GM23248 (cell line): Measurements from ENCODE around the gene RCE1. TPM values are rescaled to one million over a fixed set of nuclear protein-coding genes. Genes with fewer than 3 reads are reported as not detected.

ENCODE experiments used
- DNase-seq: peaks from one replicate; pipeline ENCODE4 v3.0.0-alpha.2; 2015
- H2AFZ ChIP-seq: fragments of 200-600 bp; sonication (generic); 2 replicates; pipeline ENCODE4 v1.6.1; 2016; ENCODE audit warnings: antibody characterized with exemption
- H3F3A ChIP-seq: fragments of 200-600 bp; sonication (generic); 2 replicates; pipeline ENCODE4 v1.6.1; 2016; ENCODE audit warnings: mild to moderate bottlenecking, antibody characterized with exemption, mixed run types; ENCODE audit not compliant: insufficient read depth
- H3K27ac ChIP-seq: fragments of 200-600 bp; sonication (generic); 2 replicates; pipeline ENCODE4 v1.5.1; 2016; ENCODE audit warnings: mild to moderate bottlenecking
- H3K27me3 ChIP-seq: fragments of 200-600 bp; sonication (generic); replicated peaks from 2 replicates; pipeline ENCODE4 v1.6.1; 2016; ENCODE audit warnings: mild to moderate bottlenecking; ENCODE audit not compliant: insufficient read depth
- H3K36me3 ChIP-seq: fragments of 200-600 bp; sonication (generic); 2 replicates; pipeline ENCODE4 v1.6.1; 2016; ENCODE audit warnings: low read depth, mild to moderate bottlenecking
- H3K4me1 ChIP-seq: fragments of 200-600 bp; sonication (generic); 2 replicates; pipeline ENCODE4 v1.6.1; 2016; ENCODE audit warnings: mild to moderate bottlenecking; ENCODE audit not compliant: insufficient read depth
- H3K4me2 ChIP-seq: fragments of 200-600 bp; sonication (generic); one replicate; pipeline ENCODE4 v1.6.1; 2016; ENCODE audit warnings: mild to moderate bottlenecking; ENCODE audit not compliant: unreplicated experiment
- H3K4me3 ChIP-seq: fragments of 200-600 bp; sonication (generic); 2 replicates; pipeline ENCODE4 v1.5.1; 2016; ENCODE audit warnings: mild to moderate bottlenecking
- H3K79me2 ChIP-seq: fragments of 200-600 bp; sonication (generic); 2 replicates; pipeline ENCODE4 v1.6.1; 2016; ENCODE audit warnings: mild to moderate bottlenecking; ENCODE audit not compliant: insufficient read depth
- H3K9ac ChIP-seq: fragments of 200-600 bp; sonication (generic); 2 replicates; pipeline ENCODE4 v1.6.1; 2016; ENCODE audit warnings: mild to moderate bottlenecking
- H3K9me2 ChIP-seq: fragments of 200-600 bp; sonication (generic); 2 replicates; pipeline ENCODE4 v1.6.1; 2016; ENCODE audit warnings: mixed run types, mild to moderate bottlenecking, moderate library complexity; ENCODE audit not compliant: insufficient read depth
- H3K9me3 ChIP-seq: fragments of 200-600 bp; sonication (generic); one replicate; pipeline ENCODE4 v1.6.1; 2017; ENCODE audit warnings: low read depth
- H4K20me1 ChIP-seq: fragments of 200-600 bp; sonication (generic); 2 replicates; pipeline ENCODE4 v1.6.0; 2016; ENCODE audit not compliant: insufficient read depth
- EZH2 ChIP-seq: fragments of 200-600 bp; sonication (generic); IDR thresholded peaks from 2 replicates; pipeline ENCODE4 v1.6.1; 2018; ENCODE audit warnings: antibody characterized with exemption, mild to moderate bottlenecking; ENCODE audit not compliant: insufficient read depth, poor library complexity, severe bottlenecking
- EZH2phosphoT487 ChIP-seq: fragments of 200-600 bp; sonication (generic); IDR thresholded peaks from 2 replicates; pipeline ENCODE4 v1.6.1; 2018; ENCODE audit warnings: antibody characterized with exemption, moderate library complexity, mild to moderate bottlenecking, low read depth; ENCODE audit not compliant: insufficient read depth
- WGBS, 2 experiments: methylation state at CpG; one replicate each; pipeline ENCODE4 v1.1.6; 2015 to 2017; ENCODE audit warnings: low lambda C conversion rate in 2 of 2, low coverage in 1 of 2; ENCODE audit errors: missing lambda C conversion rate in 2 of 2; 5-methylcytosine and 5-hydroxymethylcytosine counted together
- in situ Hi-C: fragments of 300-500 bp; cut with MboI; formaldehyde crosslinking; loops from 2 replicates; pipeline ENCODE4 v1.15.0; 2020
- polyA plus RNA-seq: library from polyadenylated mRNA; unstranded; fragments of >200 nt; fragmentation: Nextera tagmentation; extraction: Ambion mirVana; gene quantifications from 2 replicates; pipeline ENCODE4 v1.2.1, GENCODE V29; 2016
- total RNA-seq: library from RNA; depleted of rRNA; stranded (reverse); fragments of >200 nt; shearing (Covaris generic); gene quantifications from 2 replicates; pipeline ENCODE4 v1.2.3, GENCODE V29; 2014

RCE1 gene
- total and polyA plus RNA-seq, 2 experiments from 2014 or later = 16.6 to 19.2 TPM

- Histone ChIP-seq H3K27ac (peak overlapping the region; percentile 80; the same call in 1 of the 2 replicates), H3F3A (no peaks in the 10 kb centered on the region), H3K79me2 (peaks cover 10% of the 10 kb centered on the region; the same call in 1 of the 2 replicates), H2AFZ (no peak overlapping the region), H3K4me2 (peak overlapping the region; percentile 16), H3K9ac (peak overlapping the region; percentile 66), H3K27me3 (no peaks in the 10 kb centered on the region), H3K4me1 (peaks cover 6% of the 10 kb centered on the region; the same call in 1 of the 2 replicates), H3K9me3 (no peaks in the 10 kb centered on the region), H3K4me3 (peak overlapping the region; percentile 85), H4K20me1 (no peaks in the 10 kb centered on the region), H3K9me2 (no peaks in the 10 kb centered on the region), H3K36me3 (no peaks in the 10 kb centered on the region)
- TF ChIP-seq EZH2 (no peak), EZH2phosphoT487 (no peak)
- 61 to 88% methylated on average over 17 to 27 of the region's 47 CpGs for WGBS, 2 experiments
- DNase-seq = peak; percentile 31
- in situ Hi-C loops = no loop called here
These were observed 14.1 kb downstream of the RCE1 start for GRCh38 chr11:66857234-66857926.

GRCh38 chr11:66857927-66858185 is 14.6 kb downstream of the RCE1 start:
- no peak overlapping the region for H2AFZ ChIP-seq
- no peak overlapping the region for H3K27ac ChIP-seq
- DNase-seq = no peak
- no peaks in the 10 kb centered on the region for H3K27me3 ChIP-seq
- no peak overlapping the region for H3K9ac ChIP-seq
- H3K79me2 ChIP-seq = peaks cover 10% of the 10 kb centered on the region; the same call in 1 of the 2 replicates
- H3K9me3 ChIP-seq = no peaks in the 10 kb centered on the region
- H3K4me2 ChIP-seq = peak overlapping the region; percentile 16
- TF ChIP-seq EZH2 (no peak), EZH2phosphoT487 (no peak)
- in situ Hi-C loops = no loop called here
- WGBS, 2 experiments = 95 to 96% methylated on average over 11 to 19 of the region's 19 CpGs
- H3K4me1 ChIP-seq = peaks cover 6% of the 10 kb centered on the region; the same call in 1 of the 2 replicates
- H3K36me3 ChIP-seq = no peaks in the 10 kb centered on the region
- H4K20me1 ChIP-seq = no peaks in the 10 kb centered on the region
- peak overlapping the region; percentile 85 for H3K4me3 ChIP-seq
- no peaks in the 10 kb centered on the region for H3F3A ChIP-seq
- H3K9me2 ChIP-seq = no peaks in the 10 kb centered on the region

GRCh38 chr11:66858186-66858938 is 15.1 kb downstream of the RCE1 start:
- in situ Hi-C loops = no loop called here
- H3K4me1 ChIP-seq = peaks cover 6% of the 10 kb centered on the region; the same call in 1 of the 2 replicates
- H4K20me1 ChIP-seq = no peaks in the 10 kb centered on the region
- H3K9ac ChIP-seq = no peak overlapping the region
- no peaks in the 10 kb centered on the region for H3K9me3 ChIP-seq
- no peak overlapping the region for H3K4me2 ChIP-seq
- no peaks in the 10 kb centered on the region for H3K36me3 ChIP-seq
- H2AFZ ChIP-seq = no peak overlapping the region
- no peaks in the 10 kb centered on the region for H3K27me3 ChIP-seq
- TF ChIP-seq EZH2 = no peak
- no peak for TF ChIP-seq EZH2phosphoT487
- H3K4me3 ChIP-seq = no peak overlapping the region
- no peak overlapping the region for H3K27ac ChIP-seq
- H3K9me2 ChIP-seq = no peaks in the 10 kb centered on the region
- peaks cover 10% of the 10 kb centered on the region; the same call in 1 of the 2 replicates for H3K79me2 ChIP-seq
- peak; percentile 10 for DNase-seq
- no peaks in the 10 kb centered on the region for H3F3A ChIP-seq
- WGBS, 2 experiments = 94 to 96% methylated on average over 43 to 51 of the region's 62 CpGs

- 89 to 90% methylated on average over 23 to 29 of the region's 29 CpGs for WGBS, 2 experiments
- H3K27ac ChIP-seq = no peak overlapping the region
- no peak overlapping the region for H3K9ac ChIP-seq
- no peaks in the 10 kb centered on the region for H3K9me3 ChIP-seq
- no peaks in the 10 kb centered on the region for H3K27me3 ChIP-seq
- H3K4me1 ChIP-seq = peaks cover 6% of the 10 kb centered on the region; the same call in 1 of the 2 replicates
- no peak overlapping the region for H2AFZ ChIP-seq
- H3K79me2 ChIP-seq = peaks cover 10% of the 10 kb centered on the region; the same call in 1 of the 2 replicates
- in situ Hi-C loops = no loop called here
- no peak overlapping the region for H3K4me2 ChIP-seq
- H4K20me1 ChIP-seq = no peaks in the 10 kb centered on the region
- TF ChIP-seq EZH2phosphoT487 (no peak), EZH2 (no peak)
- no peaks in the 10 kb centered on the region for H3F3A ChIP-seq
- no peak overlapping the region for H3K4me3 ChIP-seq
- no peak for DNase-seq
- H3K9me2 ChIP-seq = no peaks in the 10 kb centered on the region
- H3K36me3 ChIP-seq = no peaks in the 10 kb centered on the region
These were observed 15.9 kb downstream of the RCE1 start for GRCh38 chr11:66858939-66859685.
